Measurements from ENCODE around the gene SLC34A1.
"Not testable (repeated sequence)": the region's sequence is repeated elsewhere in the genome, so short reads cannot be mapped to it uniquely, and the experiment has no call there.

SLC34A1 gene

GRCh38 chr5:177355868-177356168 is 28.4 kb upstream of the SLC34A1 start:
- DNase-seq, result no peak

- no peak for DNase-seq
Observed at GRCh38 chr5:177356746-177357145, 27.5 kb upstream of the SLC34A1 start.

GRCh38 chr5:177357146-177357458 is 27.1 kb upstream of the SLC34A1 start:
- no peak for DNase-seq

- peak; percentile 29 for DNase-seq
Observed at GRCh38 chr5:177357459-177358351, 26.5 kb upstream of the SLC34A1 start, which contains the start of gene RGS14. RGS14 (plus strand) TSS chr5:177357924; CDS start chr5:177358025, 101 bp downstream.

GRCh38 chr5:177358370-177358819 is 25.8 kb upstream of the SLC34A1 start:
- no peak for DNase-seq

- no peak for DNase-seq
Observed at GRCh38 chr5:177359451-177359851, 24.8 kb upstream of the SLC34A1 start.

GRCh38 chr5:177359860-177360259 is 24.4 kb upstream of the SLC34A1 start:
- no peak for DNase-seq

- DNase-seq, result not testable (repeated sequence)
Observed at GRCh38 chr5:177360740-177361139, 23.5 kb upstream of the SLC34A1 start.

GRCh38 chr5:177361418-177362291 is 22.6 kb upstream of the SLC34A1 start:
- DNase-seq, result no peak

GRCh38 chr5:177362292-177362609 is 22.0 kb upstream of the SLC34A1 start:
- no peak for DNase-seq

GRCh38 chr5:177362610-177363507 is 21.4 kb upstream of the SLC34A1 start:
- no peak for DNase-seq

- DNase-seq, result no peak
Observed at GRCh38 chr5:177363565-177363964, 20.7 kb upstream of the SLC34A1 start.

- no peak for DNase-seq
Observed at GRCh38 chr5:177364159-177364962, 19.9 kb upstream of the SLC34A1 start.

- no peak for DNase-seq
Observed at GRCh38 chr5:177365845-177366527, 18.2 kb upstream of the SLC34A1 start.

GRCh38 chr5:177366528-177367322 is 17.5 kb upstream of the SLC34A1 start:
- peak; percentile 22 for DNase-seq

GRCh38 chr5:177367323-177367848 is 16.8 kb upstream of the SLC34A1 start:
- no peak for DNase-seq

GRCh38 chr5:177367981-177368868 is 16.0 kb upstream of the SLC34A1 start:
- no peak for DNase-seq

GRCh38 chr5:177368869-177369644 is 15.2 kb upstream of the SLC34A1 start:
- no peak for DNase-seq
